GM21390 (cell line): ENCODE measurements around the gene CD34.

Experiments
- ATAC-seq: cut with Tn5 transposase; IDR thresholded peaks from one replicate; pipeline ENCODE4 v1.9.1; 2021; ENCODE audit not compliant: unreplicated experiment

CD34 gene

DNA sequence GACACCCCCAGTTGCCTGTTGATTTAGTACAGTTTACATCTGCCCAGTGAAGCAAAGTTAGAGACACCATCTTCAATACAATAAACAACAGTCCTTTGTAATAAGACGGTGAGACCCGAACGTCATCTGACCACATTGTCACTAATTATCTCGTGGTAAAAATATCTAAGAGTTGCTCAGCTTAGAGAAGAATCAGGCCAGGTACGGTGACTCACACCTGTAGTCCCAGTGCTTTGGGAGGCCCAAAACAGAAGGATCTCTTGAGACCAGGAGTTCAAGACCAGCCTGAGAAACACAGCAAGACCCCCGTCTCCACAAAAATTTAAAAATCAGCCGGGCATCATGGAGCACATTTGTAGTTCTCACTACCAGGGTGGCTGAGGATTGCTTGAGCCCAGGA lies 53.5 kb downstream of the CD34 start:
- no peak for ATAC-seq

DNA sequence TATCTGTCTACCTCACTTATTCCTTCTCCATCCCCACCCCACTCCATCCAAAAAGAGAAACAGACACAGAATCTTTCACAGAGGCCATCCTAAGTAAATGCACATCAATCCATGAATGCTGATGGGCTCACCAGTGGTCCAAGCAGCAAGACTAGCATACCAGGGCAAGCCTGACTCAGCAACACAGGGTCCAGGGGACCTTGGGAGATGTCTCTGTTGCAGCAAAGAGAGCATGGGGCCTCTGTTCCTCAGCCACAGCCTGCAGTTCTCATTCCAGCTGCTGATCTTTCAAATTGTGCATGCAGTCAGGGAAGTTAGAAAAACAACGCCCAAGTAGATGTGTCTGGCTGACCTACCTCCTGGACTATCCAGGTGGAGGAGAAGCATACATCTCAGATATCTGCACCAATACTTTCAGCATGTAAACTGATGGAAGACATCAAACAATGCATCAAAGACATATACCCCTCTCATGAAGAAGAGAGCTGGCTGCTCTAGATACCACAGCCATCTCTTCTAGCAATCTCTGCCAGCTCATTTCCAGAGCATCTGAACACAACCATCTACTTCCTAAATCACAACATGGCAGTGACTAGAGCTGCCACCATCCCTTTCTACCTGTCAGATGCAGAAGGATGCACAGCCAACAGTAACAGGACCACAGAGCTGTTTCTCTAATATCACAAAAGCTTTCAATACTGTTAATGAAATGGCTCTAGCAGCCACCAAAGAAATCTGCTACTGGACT lies 54.5 kb downstream of the CD34 start:
- no peak for ATAC-seq

DNA sequence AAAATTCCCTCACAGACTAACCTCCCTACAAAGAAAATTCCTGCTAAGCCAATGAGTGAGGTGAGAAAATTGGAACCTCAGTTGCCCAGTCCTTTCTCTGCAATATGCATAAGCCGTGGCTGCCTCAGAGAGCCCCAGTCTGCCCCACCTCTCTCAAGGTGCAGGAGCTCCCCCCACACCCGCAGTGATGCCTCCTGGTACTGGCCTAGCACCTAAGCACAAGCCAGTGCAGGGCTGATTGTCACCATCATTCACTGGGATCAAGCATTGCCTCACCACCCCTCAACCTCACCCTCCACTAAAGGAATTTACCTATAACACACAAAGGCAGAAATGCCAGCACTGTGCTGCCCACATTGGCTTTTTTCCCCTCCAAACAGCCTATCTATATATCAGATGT lies 56.9 kb downstream of the CD34 start:
- no peak for ATAC-seq

DNA sequence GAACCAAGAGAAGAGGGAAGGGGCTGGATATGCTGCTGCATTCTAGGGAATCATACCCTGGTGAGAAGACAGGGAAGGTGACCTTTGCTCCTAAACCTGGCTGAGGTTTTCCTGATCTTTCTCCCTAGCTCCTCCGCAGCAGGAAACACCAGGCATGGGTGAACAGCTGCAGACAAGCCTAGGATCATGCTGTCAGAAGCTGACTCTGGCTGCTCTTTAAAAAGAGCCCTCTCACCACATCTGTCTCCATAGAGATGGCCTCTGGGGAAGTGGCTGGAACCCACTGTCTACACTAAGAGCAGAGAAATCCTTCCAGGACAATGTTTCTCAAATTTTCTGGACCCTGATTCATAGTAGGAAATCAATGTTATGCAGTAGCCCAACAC lies 57.6 kb downstream of the CD34 start:
- ATAC-seq, result no peak

DNA sequence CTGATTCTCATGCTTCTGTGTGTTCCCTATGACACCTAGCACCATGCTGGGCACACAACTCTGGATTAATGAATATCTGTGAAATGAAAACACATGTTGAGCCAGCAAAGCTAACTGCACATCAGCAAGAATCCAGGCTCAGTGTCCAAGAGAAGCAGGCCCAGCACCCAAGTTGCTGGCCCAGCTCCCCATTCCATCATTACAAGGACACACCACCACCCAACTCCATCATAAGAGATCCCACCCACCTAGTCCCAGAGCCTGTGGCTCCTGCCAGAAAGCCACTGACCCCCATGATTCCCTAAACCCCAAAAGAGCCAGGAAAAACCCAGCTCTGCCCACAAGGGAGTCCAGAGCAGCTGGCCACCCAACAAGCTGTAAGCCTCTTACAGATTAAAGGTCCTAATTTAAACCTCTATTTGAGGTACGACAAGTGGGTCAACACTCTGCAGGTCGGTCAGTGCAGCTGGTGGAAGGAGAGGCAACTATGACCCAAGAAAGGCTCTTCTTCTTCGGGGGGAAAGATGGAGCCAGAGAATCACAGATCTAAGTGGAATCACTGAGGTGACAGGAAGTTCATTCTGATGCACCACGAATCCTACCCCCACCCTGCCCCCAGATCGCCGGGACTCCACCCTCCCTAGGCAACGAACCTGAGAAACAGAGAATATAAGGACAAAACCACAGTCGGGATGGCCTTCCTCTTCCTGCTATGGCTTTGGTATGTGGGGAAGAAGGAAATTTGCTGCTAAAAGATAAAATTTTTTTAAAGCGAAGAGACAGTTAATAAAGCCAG lies 58.2 kb downstream of the CD34 start:
- ATAC-seq, result no peak

DNA sequence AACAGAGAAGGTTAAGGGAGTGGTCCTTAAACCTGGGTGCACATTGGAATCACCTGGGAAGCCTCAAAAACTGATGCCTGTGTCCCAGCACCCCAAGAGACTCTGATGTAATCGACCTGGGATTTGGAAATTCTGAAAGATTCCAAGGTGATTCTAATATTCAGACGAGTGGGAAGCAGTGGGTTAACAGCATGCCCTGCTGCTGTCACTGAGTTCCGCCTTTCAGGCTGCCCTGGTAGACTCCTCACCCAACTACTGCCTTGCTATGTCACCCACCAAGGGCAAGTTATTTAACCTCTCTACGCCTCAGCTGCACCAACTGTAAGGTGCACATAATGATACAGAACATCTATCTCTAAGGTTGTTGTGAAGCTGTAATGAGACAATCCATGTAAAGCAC lies 59.2 kb downstream of the CD34 start:
- no peak for ATAC-seq

DNA sequence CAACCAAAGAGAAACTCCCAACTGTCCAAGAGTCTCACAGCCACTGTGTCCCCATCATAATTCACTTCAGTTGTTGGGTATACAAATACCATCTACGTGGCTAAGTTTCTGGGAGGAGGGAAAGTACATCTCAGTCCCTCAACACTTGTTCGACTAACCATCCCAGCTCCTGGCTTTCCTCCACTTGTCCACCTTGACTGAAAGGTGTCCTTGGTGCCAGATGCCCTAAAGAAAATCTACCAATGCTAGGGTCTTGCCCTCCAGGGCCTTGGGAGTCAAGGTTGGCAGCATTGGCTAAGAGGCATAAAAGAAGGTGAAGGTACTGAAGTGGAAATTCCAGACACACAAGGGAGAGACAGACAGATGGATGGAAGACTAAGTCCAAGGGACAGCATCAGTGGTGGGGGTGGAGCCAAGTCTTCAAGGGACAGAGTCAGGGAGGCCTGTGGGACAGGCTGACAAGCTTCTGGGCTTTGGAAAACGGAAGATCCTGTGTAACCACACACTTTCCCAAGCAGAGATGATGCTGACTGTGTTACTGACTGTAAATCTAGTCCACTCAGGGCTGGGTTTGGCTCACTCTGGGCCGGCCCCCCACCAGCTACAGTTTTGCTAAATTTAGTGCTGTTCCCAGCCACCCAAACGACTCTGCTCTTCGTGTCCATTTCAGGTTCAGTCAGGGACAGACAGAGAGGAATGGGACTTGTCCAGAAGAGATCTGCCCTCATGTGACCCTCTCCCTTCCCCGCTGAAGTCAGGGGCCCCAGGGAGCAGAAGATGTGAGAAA lies 60.1 kb downstream of the CD34 start:
- no peak for ATAC-seq

DNA sequence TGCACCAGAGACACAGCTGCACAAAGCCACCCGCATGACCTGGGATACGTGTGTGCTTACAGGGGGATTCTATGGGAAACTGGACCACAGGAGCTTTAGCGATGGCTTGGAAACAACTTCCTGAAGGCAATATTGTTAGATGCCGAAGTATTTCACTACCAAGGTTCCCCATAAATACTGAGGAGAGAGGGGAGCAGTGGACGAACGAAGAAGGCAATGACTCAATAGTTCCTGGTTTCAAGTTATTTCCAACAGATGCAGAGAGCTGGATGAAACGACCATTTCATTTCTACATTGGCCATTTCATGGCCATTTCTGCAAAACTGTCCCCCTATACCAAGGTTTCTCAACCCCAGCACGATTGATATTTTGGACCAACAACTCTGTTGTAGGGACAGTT lies 61.3 kb downstream of the CD34 start:
- ATAC-seq, result no peak

DNA sequence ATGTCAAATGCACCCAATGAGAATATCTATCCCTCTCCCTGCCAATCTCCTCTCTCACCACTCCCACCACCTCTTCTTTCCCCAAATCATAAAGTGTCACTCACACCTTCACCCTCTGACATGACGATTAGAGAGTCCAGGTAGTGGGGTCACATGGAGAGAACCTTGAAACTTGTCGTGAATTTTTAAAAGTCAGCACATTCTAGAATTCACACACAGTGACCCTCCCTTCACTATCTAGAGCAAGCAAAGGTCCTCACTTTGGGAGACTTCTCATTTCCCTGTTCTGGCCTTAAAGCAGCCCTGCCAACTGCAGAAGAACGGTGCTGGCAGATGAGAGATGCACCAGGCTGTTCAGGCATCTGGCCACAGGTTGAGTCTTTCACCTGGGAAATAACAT lies 61.9 kb downstream of the CD34 start:
- ATAC-seq, result no peak

DNA sequence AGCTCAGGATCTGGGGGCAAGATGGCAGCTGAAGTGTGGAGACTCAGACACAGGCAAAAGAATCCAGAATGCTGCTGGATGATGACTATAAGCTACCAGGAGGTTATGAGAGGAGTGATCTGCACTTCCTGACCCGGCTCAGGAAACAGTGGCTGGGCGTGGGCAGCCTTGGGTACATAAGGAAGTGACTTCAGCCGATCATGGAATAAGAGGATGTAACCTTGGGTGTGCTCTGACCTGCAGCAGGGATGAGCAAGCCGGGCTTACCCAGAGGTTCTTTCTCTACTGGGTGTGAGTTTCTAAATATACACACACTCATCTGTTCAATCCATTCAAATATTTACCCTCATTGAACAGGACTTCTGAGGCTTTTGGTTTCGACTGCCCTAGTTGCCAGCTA lies 62.7 kb downstream of the CD34 start:
- ATAC-seq, result no peak

DNA sequence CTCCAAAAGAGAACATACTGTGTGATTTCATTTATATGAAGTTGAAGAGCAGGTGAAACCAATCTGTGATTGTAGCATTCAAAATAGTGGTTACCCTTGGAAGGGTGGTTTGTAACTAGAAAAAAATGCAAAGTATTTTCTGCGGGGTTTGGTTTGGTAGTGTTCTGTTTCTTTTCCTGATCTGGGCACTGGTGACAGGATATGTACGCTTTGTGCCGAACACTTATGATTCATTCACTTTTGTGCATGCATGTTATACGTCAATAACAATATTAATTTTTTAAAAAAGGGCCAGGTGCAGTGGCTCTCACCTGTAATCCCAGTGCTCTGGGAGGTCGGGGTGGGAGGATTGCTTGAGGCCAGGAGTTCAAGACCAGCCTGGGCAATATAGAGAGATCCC lies 63.8 kb downstream of the CD34 start:
- ATAC-seq, result no peak

DNA sequence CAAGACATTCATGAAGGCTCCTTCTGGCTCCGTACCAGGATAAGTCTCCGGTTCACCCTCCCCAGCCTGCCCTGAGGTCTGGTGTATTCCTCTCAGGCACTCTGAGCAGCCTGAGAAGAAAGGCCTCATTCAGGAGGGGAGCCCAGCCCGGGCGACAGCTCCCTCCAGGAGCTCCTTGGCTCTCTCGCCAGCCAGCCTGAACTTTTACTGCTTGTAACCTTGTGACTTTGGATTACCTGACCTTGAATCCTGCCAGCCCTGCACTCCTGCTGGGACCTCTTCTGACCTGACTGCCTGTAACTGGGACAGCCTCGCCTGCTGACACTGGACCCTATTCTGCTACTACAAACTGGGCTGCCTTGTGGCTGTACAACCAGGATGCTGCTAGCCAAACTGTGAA lies 65.8 kb downstream of the CD34 start:
- no peak for ATAC-seq

DNA sequence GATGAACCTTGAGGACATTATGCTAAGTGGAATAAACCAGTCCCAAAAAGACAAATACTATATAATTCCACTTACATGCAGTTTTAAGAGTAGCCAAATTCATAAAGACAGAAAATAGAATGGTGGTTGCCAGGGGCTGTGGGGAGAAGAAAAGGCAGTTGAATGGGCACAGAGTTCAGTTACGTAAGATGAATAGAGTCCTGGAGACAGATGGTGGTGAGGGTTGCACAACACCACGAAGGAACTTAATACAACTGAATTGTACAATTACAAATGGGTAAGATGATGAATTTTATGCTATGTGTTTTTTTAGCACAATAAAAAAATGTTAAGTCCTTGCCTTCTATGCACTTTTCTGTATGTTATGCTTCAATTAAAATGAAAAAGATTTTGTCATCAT lies 66.6 kb downstream of the CD34 start:
- ATAC-seq, result no peak

DNA sequence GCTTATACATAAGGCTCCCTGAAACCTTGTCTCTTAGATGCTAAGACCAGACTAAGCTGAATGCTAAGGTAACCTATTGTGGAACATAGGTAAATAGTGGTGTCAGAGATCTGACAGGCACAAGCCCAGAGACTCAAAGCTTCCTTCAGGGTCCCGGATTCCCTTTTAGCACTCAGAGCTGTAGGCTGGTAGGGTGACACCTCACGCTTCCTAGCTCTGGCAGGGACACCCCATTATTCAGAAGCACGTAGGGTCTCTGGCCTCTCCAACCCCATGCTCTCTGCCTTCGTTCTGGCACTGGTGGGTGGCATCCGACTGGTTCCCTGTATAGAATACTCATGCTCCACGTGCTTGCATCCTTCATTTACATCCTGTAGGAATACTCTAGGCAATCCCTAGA lies 68.4 kb downstream of the CD34 start:
- no peak for ATAC-seq

DNA sequence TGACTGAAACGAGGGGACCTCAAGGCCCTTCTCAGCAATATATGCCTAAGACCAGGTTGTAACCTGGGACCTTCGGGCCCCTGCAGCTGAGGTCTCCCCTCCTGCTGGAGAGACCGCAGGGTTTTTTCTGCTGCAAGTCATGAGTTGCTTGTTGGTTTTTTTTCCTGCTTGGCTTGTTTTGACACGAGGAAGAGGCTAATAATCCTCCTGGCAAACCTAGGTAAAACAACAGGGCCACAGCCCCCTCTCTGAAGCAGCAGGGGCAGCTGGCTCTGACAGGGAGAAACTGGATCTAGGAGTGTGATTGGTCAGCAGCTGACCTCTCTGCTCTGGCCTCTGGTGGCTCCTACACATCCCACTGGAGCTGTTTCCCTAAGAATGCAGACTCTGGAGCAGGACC lies 69.0 kb downstream of the CD34 start:
- ATAC-seq, result no peak

DNA sequence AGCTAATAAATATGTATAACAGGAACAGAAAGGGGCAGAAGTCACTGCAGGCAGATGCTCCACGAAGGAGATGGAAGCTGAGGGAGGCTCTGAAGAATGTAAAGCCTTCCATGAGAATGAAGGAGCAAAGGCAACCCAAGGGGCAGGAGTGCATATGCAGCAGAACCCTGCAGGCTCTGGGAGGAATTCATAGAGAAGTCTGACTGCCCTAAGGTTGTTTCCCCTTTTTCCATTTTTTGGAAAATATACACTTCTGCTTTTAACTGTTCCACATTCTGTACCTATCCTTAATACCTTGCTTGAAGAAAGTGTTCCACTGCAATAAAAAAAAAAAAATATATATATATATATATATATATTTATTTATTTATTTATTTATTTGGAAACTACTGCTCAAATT lies 69.6 kb downstream of the CD34 start:
- no peak for ATAC-seq

DNA sequence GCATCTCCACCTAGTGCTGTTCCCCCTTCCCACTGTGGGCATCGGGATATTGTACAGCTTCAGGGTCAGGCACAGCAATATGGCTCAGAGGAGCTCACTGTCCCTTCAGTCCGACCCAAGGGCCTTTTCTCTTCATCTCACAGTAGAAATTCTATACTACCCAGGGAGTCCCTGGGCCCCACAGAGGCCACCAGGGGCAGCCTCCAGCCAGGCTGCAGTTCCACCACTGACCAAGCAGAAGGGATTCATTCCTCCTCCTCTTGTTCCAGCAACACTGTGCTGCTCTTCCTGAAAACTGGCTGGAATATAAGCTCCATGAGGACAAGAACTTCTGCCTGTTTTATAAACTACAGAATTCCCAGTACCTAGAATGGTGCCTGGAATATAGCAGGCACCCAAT lies 70.5 kb downstream of the CD34 start:
- no peak for ATAC-seq

DNA sequence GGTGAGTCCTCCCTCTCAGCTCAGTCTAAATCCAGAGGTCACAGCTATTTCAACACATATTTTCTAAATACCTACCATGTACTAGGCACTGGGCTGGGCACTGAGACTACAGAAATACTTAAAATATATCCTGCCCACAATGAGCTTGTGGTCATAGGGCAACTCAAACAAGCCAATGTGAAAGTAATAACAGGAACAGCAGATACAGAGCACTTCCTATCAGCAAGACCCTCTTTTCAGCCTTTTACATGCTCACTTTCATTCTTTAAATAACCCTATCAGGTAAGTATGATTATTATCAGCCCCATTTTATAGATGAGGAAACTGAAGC lies 71.9 kb downstream of the CD34 start:
- ATAC-seq, result no peak

DNA sequence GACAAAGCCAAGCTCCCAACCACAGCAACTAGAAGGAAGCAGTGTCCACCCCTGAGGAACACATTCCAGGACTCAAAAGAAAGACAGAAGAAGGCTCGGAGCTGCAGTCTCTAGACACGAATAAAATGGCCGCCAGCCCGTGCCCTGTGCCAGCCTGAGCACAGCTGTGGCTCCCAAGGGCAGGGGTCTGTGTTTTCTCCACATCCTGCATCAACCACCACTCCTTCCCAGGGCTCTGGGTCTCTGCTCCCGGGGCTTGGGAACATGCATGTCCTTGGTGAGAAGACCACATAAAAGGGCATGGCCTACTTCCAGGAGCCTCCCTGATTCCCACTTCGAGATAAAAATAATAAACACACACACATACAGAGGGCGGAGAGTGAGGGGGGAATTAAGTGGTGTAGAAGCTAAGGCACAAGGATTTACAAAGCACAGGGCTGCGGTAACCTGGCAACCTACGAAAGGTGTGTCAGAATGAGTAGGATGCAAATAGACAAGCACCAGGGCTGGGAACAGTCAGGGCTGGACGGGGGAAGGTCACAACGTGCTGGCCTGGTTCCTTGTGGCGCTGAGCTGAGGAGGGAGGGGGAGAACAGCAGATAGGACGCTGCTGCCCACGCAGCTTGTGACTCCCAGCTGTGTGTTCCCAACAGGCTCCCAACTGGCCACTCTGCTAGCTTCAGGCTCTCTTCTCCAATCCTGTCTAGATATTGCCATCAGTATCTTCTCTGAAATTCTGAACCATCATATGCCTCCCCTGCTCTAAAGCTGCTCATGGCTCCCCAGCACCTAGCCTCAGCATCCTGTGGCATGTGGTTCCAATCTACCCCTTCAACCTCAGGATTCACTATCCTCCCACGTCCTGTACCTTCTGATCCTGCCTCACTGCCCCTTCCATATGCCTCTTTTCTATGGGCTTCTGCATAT lies 72.5 kb downstream of the CD34 start:
- no peak for ATAC-seq

DNA sequence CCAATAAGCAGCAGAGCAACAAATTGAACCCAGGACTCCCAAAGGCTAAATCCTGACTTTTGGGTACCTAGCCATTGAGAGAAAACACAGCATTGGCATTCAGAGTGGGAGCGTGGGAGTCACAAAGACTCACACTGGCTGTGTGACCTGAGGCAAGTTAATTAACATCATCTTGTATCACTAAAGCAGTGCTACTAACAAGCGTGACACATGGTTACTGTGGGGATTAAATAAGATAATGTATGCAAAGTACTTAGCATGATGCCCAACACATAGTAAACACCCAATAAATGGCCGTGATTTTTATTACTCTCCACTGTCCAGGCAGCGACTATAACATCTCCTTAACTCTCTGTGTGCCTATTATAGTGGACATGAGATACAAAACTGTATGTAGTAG lies 73.3 kb downstream of the CD34 start:
- ATAC-seq, result no peak
